Activated T-helper 17 cell treated with anti-CD3 and anti-CD28 coated beads, Interleukin-2, amount 50 U/mL, for 72 hours (primary cell): Measurements from ENCODE around the gene TPSG1. TPM values are rescaled to one million over a fixed set of nuclear protein-coding genes. Genes with fewer than 3 reads are reported as not detected.
"Not testable (repeated sequence)": the region's sequence is repeated elsewhere in the genome, so short reads cannot be mapped to it uniquely, and the experiment has no call there.

Experiments
- ATAC-seq: fragments of 150-1000 bp; cut with Tn5 transposase; replicated peaks from 2 replicates; pipeline ENCODE4 v1.10.0; 2021; ENCODE audit warnings: mild to moderate bottlenecking, moderate library complexity
- H3K27ac Mint-ChIP-seq: one replicate; pipeline ENCODE4 v1.8.0; 2022; ENCODE audit warnings: mixed read lengths
- H3K27me3 Mint-ChIP-seq: one replicate; pipeline ENCODE4 v1.8.0; 2022; ENCODE audit warnings: mixed read lengths
- H3K36me3 Mint-ChIP-seq: one replicate; pipeline ENCODE4 v1.8.0; 2022; ENCODE audit warnings: low read depth, mild to moderate bottlenecking, mixed read lengths
- H3K4me1 Mint-ChIP-seq: one replicate; pipeline ENCODE4 v1.8.0; 2022; ENCODE audit warnings: mixed read lengths
- H3K4me3 Mint-ChIP-seq: one replicate; pipeline ENCODE4 v1.8.0; 2022; ENCODE audit warnings: mild to moderate bottlenecking, mixed read lengths
- H3K9me3 Mint-ChIP-seq: one replicate; pipeline ENCODE4 v1.8.0; 2022; ENCODE audit warnings: mixed read lengths
- total RNA-seq, 2 donors: library from RNA; stranded (reverse); gene quantifications; one replicate each; pipeline ENCODE4 v1.2.3, GENCODE V29; 2022

The TPSG1 gene
- total RNA-seq, 2 donors from 2014 or later, result not detected

GRCh38 chr16:1261131-1261892 lies 36.2 kb upstream of the TPSG1 start:
- Mint-ChIP-seq H3K9me3 (peaks cover 7% of the 10 kb centered on the region), H3K4me3 (peak overlapping the region; percentile 45), H3K27ac (no peak overlapping the region), H3K27me3 (peaks cover 14% of the 10 kb centered on the region), H3K36me3 (no peaks in the 10 kb centered on the region), H3K4me1 (peaks cover 4% of the 10 kb centered on the region)
- ATAC-seq, result peak; percentile 80

GRCh38 chr16:1260101-1260680 lies 35.1 kb upstream of the TPSG1 start:
- H3K4me1 Mint-ChIP-seq, result peaks cover 4% of the 10 kb centered on the region
- H3K9me3 Mint-ChIP-seq, result peaks cover 7% of the 10 kb centered on the region
- peaks cover 14% of the 10 kb centered on the region for H3K27me3 Mint-ChIP-seq
- no peaks in the 10 kb centered on the region for H3K36me3 Mint-ChIP-seq
- H3K4me3 Mint-ChIP-seq, result peak overlapping the region; percentile 45
- no peak overlapping the region for H3K27ac Mint-ChIP-seq
- no peak for ATAC-seq

GRCh38 chr16:1259760-1260068 lies 34.6 kb upstream of the TPSG1 start:
- H3K36me3 Mint-ChIP-seq, result no peaks in the 10 kb centered on the region
- no peak overlapping the region for H3K27ac Mint-ChIP-seq
- no peak for ATAC-seq
- peaks cover 6% of the 10 kb centered on the region for H3K9me3 Mint-ChIP-seq
- H3K27me3 Mint-ChIP-seq, result peaks cover 14% of the 10 kb centered on the region
- H3K4me1 Mint-ChIP-seq, result peaks cover 4% of the 10 kb centered on the region
- H3K4me3 Mint-ChIP-seq, result no peak overlapping the region

- no peaks in the 10 kb centered on the region for H3K4me1 Mint-ChIP-seq
- peak overlapping the region; percentile 51 for H3K4me3 Mint-ChIP-seq
- no peak overlapping the region for H3K27ac Mint-ChIP-seq
- H3K36me3 Mint-ChIP-seq, result no peaks in the 10 kb centered on the region
- no peak for ATAC-seq
- peaks cover 14% of the 10 kb centered on the region for H3K27me3 Mint-ChIP-seq
- peaks cover under 1% of the 10 kb centered on the region for H3K9me3 Mint-ChIP-seq
These were observed 34.1 kb upstream of the TPSG1 start for GRCh38 chr16:1258906-1259759.

- no peak overlapping the region for H3K27ac Mint-ChIP-seq
- no peak for ATAC-seq
- H3K9me3 Mint-ChIP-seq, result no peaks in the 10 kb centered on the region
- H3K36me3 Mint-ChIP-seq, result no peaks in the 10 kb centered on the region
- no peak overlapping the region for H3K4me3 Mint-ChIP-seq
- peaks cover 14% of the 10 kb centered on the region for H3K27me3 Mint-ChIP-seq
- no peaks in the 10 kb centered on the region for H3K4me1 Mint-ChIP-seq
These were observed 33.1 kb upstream of the TPSG1 start for GRCh38 chr16:1258225-1258600.

GRCh38 chr16:1257561-1258224 lies 32.6 kb upstream of the TPSG1 start:
- Mint-ChIP-seq H3K4me1 (no peaks in the 10 kb centered on the region), H3K36me3 (no peaks in the 10 kb centered on the region), H3K27ac (no peak overlapping the region), H3K27me3 (peaks cover 14% of the 10 kb centered on the region), H3K9me3 (no peaks in the 10 kb centered on the region), H3K4me3 (no peak overlapping the region)
- no peak for ATAC-seq

- Mint-ChIP-seq H3K27ac (no peak overlapping the region), H3K4me3 (no peak overlapping the region), H3K27me3 (peaks cover 14% of the 10 kb centered on the region), H3K36me3 (no peaks in the 10 kb centered on the region), H3K4me1 (no peaks in the 10 kb centered on the region), H3K9me3 (no peaks in the 10 kb centered on the region)
- no peak for ATAC-seq
These were observed 31.8 kb upstream of the TPSG1 start for GRCh38 chr16:1256874-1257322.

GRCh38 chr16:1256296-1256873 lies 31.3 kb upstream of the TPSG1 start:
- not testable (repeated sequence) for H3K4me1 Mint-ChIP-seq, H3K27ac Mint-ChIP-seq, ATAC-seq, H3K4me3 Mint-ChIP-seq, H3K9me3 Mint-ChIP-seq, H3K36me3 Mint-ChIP-seq
- peaks cover 14% of the 10 kb centered on the region for H3K27me3 Mint-ChIP-seq

- ATAC-seq, H3K4me1 Mint-ChIP-seq, H3K4me3 Mint-ChIP-seq, H3K9me3 Mint-ChIP-seq, H3K27ac Mint-ChIP-seq, H3K36me3 Mint-ChIP-seq: not testable (repeated sequence)
- H3K27me3 Mint-ChIP-seq, result peaks cover 11% of the 10 kb centered on the region
These were observed 30.4 kb upstream of the TPSG1 start, which contains the start of gene TPSD1 for GRCh38 chr16:1255276-1256122. TSS of gene TPSD1 (plus strand) at chr16:1256069. CDS start at chr16:1256281, 212 bp downstream.

GRCh38 chr16:1254821-1255220 lies 29.8 kb upstream of the TPSG1 start:
- not testable (repeated sequence) for H3K36me3 Mint-ChIP-seq, H3K4me3 Mint-ChIP-seq, H3K9me3 Mint-ChIP-seq, H3K4me1 Mint-ChIP-seq, H3K27me3 Mint-ChIP-seq, ATAC-seq, H3K27ac Mint-ChIP-seq

GRCh38 chr16:1253701-1254364 lies 28.8 kb upstream of the TPSG1 start:
- H3K27ac Mint-ChIP-seq, H3K4me1 Mint-ChIP-seq, H3K9me3 Mint-ChIP-seq, H3K27me3 Mint-ChIP-seq, H3K36me3 Mint-ChIP-seq, H3K4me3 Mint-ChIP-seq: not testable (repeated sequence)
- peak; percentile 67 for ATAC-seq

- H3K4me3 Mint-ChIP-seq, H3K9me3 Mint-ChIP-seq, H3K27ac Mint-ChIP-seq, H3K27me3 Mint-ChIP-seq, H3K36me3 Mint-ChIP-seq, H3K4me1 Mint-ChIP-seq: not testable (repeated sequence)
- peak; percentile 61 for ATAC-seq
These were observed 24.1 kb upstream of the TPSG1 start for GRCh38 chr16:1249031-1249755.
